ENCODE measurements around the gene TAS2R40.
"Not testable (repeated sequence)": the region's sequence is repeated elsewhere in the genome, so short reads cannot be mapped to it uniquely, and the experiment has no call there.

Gene TAS2R40

DNA sequence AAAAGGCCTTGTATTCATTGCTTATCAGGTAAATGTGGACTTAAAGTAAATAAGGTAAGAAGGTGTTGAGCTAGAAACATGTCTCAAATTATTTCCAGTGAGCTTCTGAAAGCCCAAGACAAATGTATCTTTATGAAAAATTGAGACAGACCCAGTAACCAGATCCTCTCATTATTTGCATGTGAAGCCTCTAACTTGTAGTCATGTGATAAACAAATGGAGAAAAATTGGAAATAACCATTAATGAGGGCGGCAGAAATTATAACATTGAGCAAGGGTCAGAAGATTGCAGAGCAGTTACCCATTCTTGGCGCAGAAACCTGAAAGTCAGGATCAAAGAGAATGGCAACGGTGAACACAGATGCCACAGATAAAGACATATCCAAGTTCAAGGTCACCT is at the start of gene TAS2R40:
Gene TAS2R40, plus strand, starts transcription at position 301 of the 400 bp plus-strand sequence. Its CDS starts 42 bp downstream, at position 343.
- no peak for DNase-seq (ENCODE audit: low read depth, low spot score)

DNA sequence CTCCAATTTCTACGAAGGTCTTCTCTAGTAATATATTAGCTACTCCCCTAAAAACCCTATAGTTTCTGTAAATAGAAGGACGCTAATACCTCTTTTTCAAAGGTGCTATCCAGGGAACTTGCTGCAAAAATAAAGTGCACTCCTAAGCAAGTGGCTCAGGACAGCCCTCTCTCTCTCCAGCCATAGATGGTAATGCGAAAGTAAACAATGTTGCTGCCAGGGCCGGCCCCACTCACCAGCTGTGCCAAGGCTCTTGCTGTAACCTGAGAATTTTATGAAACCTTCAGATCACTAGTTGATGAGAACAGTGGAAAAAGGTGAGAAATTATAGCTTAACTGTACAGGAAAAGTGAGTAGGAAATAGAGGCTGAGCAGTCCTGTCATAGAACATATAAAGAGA is 49.5 kb upstream of the TAS2R40 start:
- DNase-seq (ENCODE audit: low read depth, low spot score), result no peak

DNA sequence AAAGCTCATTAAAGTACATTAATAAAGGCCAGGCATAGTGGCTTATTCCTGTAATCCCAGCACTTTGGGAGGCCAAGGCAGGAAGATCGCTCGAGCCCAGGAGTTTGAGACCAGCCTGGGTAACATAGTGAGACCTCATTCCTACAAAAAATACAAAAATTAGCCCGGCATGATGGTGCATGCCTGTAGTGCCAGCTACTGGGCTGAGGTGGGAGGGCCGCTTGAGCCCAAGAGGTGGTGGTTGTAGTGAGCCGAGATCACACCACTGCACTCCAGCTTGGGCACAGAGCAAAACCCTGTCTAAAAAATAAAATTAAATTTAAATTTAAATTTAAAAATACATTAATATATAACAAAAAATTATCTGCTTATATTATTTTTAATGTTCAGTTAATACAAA is 45.7 kb upstream of the TAS2R40 start:
- no peak for DNase-seq (ENCODE audit: low read depth, low spot score)

DNA sequence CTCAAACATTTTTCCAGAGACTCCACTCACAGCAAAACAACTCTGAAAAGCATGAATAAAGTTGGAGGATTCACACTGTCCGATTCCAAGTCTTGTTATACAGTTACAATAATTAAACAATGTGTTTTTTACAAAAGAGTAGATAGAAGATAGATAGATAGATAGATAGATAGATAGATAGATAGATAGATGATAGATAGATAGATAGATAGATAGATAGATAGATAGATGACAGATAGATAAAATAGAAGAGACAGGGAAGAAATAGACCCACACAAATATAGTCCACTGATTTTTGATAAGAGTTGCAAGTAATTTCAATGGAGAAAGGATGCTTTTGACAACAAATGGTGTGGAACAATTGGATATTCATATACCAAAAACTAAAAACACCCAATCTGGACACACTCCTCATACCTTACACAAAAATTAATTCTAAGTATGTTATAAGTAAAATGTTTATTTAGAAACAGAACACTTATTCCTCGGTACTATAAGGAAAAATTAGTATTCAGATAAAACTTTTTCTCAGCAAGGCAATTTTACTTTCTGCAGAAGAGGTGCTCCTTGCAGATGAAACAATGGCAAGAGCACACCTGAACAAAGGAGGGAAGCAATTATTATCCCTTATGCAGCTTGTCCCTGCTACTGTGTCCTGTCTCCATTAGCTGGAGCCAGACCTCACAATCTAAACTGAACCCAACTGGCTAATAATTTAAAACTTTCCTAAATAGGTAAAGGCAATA is 44.3 kb upstream of the TAS2R40 start:
- no peak for DNase-seq (ENCODE audit: low read depth, low spot score)

DNA sequence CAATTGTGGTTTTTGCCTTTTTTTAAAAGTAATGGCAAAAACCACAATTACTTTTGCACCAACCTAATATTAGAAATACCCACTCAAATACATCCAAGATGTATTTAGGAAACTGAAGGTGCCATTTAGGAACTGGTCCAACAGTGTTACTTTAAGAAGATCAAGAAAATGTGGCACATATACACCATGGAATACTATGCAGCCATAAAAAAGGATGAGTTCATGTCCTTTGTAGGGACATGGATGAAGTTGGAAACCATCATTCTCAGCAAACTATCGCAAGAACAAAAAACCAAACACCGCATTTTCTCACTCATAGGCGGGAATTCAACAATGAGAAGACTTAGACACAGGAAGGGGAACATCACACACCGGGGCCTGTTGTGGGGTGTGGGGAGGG is 41.1 kb upstream of the TAS2R40 start:
- not testable (repeated sequence) for DNase-seq (ENCODE audit: low read depth, low spot score)

GRCh38 chr7:143181349-143181748 is 40.5 kb upstream of the TAS2R40 start:
- DNase-seq (ENCODE audit: low read depth, low spot score), result no peak

DNA sequence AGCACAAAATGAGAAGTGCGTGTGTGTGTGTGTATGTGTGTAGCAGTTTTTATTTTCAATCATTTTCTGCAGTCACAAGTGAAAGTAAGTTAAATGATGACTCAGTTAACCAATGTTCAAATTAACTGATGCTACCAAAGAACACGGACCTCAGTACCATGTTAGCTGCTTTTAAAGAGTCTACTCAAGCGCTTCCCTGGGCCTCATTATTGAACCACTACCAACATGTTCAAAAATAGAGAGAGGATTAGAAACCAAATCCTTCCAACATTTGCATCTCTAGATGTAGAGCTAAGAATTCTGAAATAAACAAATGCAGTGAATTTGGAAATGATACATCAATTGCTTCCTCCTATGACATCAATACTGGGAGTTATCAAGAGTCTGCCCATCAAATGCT is 38.8 kb upstream of the TAS2R40 start, which contains the start of gene TAS2R39:
Gene TAS2R39, plus strand, starts transcription at position 396 of the 400 bp plus-strand sequence. Its CDS starts 0 bp downstream, at position 396.
- no peak for DNase-seq (ENCODE audit: low read depth, low spot score)

- DNase-seq (ENCODE audit: low read depth, low spot score), result no peak
Measured at GRCh38 chr7:143185551-143185950, 36.3 kb upstream of the TAS2R40 start.

GRCh38 chr7:143188994-143189393 is 32.8 kb upstream of the TAS2R40 start:
- DNase-seq (ENCODE audit: low read depth, low spot score), result no peak

- no peak for DNase-seq (ENCODE audit: low read depth, low spot score)
Measured at GRCh38 chr7:143193880-143194279, 28.0 kb upstream of the TAS2R40 start.

GRCh38 chr7:143199040-143199439 is 22.8 kb upstream of the TAS2R40 start:
- DNase-seq (ENCODE audit: low read depth, low spot score), result no peak

GRCh38 chr7:143202161-143202560 is 19.7 kb upstream of the TAS2R40 start:
- DNase-seq (ENCODE audit: low read depth, low spot score), result no peak

DNA sequence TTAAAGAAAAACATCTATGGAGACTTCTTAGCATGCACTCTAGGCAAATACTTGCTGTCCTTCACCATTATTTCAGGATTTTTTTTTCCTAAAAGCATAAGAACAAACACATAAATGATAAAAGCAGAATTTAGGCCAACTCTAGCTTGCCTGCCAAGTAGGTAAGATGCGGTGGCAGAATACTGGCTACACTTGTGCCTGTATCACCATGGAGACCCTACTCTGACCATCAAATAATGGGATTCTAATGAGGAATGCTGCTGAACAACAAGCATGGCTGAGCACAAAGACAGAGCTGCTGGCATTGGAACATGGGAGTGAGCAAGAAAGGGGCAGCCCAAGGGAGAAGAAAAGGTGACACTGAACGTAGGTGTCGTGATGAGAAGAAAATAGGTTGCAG is 18.5 kb upstream of the TAS2R40 start:
- DNase-seq (ENCODE audit: low read depth, low spot score), result no peak

DNA sequence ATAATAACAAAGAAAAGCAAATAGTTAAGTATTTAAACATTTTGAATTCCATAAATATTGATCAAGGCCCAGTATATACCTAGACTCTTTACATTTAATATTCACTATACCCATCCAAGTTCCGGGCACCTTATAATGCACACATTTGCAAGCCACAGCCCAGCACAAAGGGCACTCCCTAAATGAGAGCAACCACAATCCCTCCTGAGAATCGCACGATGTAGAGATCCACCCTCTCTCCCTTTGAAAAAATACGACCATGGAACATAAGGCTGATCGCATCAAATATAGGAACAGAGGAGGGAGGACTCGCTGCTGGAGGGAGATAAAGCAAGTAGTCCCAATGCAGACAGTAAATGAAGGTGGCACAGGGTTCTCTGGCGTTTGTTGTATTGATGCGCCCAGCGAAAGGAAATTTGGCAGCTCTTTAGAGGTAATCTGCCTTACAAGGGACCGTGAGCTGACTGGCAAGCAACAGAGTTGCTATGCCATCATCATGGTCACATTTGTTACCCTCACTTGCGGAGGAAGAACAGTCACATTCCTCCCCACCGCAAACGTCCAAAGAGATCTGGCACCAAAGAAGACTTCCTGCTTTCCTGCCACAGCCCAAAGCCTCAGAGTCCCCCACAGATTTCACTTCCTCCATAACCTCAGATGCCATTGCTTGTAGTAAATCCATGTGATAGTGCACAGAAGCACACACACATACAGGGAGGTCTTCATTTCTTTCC is 16.1 kb upstream of the TAS2R40 start:
- DNase-seq (ENCODE audit: low read depth, low spot score), result no peak

GRCh38 chr7:143210541-143210940 is 11.3 kb upstream of the TAS2R40 start:
- no peak for DNase-seq (ENCODE audit: low read depth, low spot score)

DNA sequence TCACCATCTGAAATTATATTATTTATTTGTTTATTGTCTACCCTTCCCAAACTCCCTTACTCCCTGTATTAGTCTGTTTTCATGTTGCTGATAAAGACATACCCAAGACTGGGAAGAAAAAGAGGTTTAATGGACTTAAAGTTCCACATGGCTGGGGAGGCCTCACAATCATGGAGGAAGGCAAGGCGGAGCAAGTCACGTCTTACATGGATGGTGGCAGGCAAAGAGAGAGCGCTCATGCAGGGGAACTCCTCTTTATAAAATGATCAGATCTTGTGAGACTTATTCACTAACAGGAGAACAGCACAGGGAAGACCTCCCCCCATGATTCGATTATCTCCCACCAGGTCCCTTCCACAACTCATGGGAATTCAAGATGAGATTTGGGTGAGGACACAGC is 8.4 kb upstream of the TAS2R40 start:
- DNase-seq (ENCODE audit: low read depth, low spot score), result not testable (repeated sequence)

- peak; percentile 24 for DNase-seq (ENCODE audit: low read depth, low spot score)
Measured at GRCh38 chr7:143214789-143215679, 6.8 kb upstream of the TAS2R40 start.

- no peak for DNase-seq (ENCODE audit: low read depth, low spot score)
Measured at GRCh38 chr7:143216151-143216550, 5.7 kb upstream of the TAS2R40 start.

DNA sequence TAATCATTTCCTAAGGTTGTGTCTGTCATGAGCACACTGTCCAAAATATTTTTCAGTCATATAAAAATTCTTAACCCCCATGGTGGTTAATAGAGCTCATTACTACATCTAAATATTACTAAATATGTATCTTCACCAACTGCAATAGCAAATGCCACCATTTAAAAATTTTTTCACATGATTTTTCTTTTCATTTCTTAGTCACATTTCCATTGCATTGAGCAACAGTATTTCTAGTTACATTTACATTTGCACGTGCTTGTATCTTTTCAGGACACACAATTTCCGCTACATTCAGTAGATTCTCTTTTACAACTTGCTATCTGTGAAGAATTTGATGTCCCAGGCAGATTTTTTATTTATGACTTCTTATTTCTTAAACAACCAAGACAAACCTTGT is 5.2 kb upstream of the TAS2R40 start:
- no peak for DNase-seq (ENCODE audit: low read depth, low spot score)

DNA sequence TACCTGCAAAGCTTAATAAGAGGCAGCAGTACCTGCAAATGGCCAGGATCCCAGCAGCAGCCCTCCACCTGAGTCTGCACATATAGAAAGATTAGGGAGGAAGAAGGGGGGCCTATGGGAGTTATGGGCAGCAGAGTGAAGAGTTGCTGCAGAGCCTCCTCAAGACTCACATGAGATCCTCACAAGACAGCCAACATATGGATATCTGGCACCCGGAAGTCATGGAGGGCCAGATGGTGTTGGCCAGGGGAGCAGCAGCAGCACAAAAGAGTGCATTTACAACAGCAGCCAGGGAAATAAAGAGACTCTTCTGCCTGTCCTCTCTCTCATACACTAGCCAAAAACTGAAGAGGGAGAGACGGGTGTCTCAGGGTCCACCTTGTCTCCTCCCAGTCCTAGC is 4.0 kb upstream of the TAS2R40 start:
- no peak for DNase-seq (ENCODE audit: low read depth, low spot score)

DNA sequence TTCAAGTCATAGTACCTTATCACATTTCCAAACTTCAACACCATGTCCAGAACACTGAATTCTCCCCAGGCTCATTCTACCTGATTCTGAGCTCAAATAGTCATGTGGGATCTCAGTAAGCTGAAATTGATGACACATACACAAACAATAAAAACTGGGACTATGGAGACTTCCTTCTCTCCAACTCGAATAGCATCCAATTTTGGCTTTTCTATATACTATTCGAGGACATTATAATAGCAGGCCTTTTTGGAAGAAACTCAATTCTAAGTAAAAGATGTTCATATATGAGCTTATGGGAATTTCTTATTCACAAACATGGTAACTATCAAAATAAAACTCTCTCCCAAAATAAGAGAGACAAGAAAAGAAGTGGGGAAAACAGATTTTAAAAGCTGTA is 551 bp upstream of the TAS2R40 start:
- DNase-seq (ENCODE audit: low read depth, low spot score), result no peak

DNA sequence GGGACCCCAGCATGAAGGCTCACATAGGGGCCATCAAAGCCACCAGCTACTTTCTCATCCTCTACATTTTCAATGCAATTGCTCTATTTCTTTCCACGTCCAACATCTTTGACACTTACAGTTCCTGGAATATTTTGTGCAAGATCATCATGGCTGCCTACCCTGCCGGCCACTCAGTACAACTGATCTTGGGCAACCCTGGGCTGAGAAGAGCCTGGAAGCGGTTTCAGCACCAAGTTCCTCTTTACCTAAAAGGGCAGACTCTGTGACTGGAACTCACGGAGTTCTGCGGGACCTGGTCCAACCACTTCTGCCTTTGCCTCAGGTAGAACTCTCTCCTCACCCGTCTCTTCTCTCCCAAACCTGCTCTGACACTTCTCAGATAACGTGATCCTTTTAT is 945 bp downstream of the TAS2R40 start:
- DNase-seq (ENCODE audit: low read depth, low spot score), result no peak
